Activated CD8-positive, alpha-beta T cell treated with anti-CD3 and anti-CD28 coated beads for 36 hours (primary cell): ENCODE measurements around the gene BTN1A1. TPM values are rescaled to one million over a fixed set of nuclear protein-coding genes. Genes with fewer than 3 reads are reported as not detected.

Experiments used
- ATAC-seq: fragments of 200-7000 bp; cut with Tn5 transposase; one replicate; pipeline ENCODE4 v1.10.0; 2021; ENCODE audit warnings: mild to moderate bottlenecking, moderate library complexity
- CTCF ChIA-PET: fragments of 350-600 bp; sonication (Branson Sonifier 250); formaldehyde crosslinking; loops from one replicate; lab custom pipeline; 2021; ENCODE audit warnings: antibody characterized with exemption; lab: Charles Lee
- POLR2A ChIA-PET: fragments of 350-600 bp; sonication (Branson Sonifier 250); formaldehyde crosslinking; loops from one replicate; lab custom pipeline; 2021; ENCODE audit warnings: antibody characterized with exemption; lab: Charles Lee
- DNase-seq: peaks from one replicate; pipeline ENCODE4 v3.0.0-alpha.2; 2020
- H3K27ac Mint-ChIP-seq: one replicate; pipeline ENCODE4 v1.8.0; 2021; ENCODE audit warnings: mild to moderate bottlenecking, mixed read lengths
- H3K27me3 Mint-ChIP-seq: one replicate; pipeline ENCODE4 v1.8.0; 2021; ENCODE audit warnings: mixed read lengths
- H3K36me3 Mint-ChIP-seq: one replicate; pipeline ENCODE4 v1.8.0; 2021; ENCODE audit warnings: low read depth, mixed read lengths
- H3K4me1 Mint-ChIP-seq: one replicate; pipeline ENCODE4 v1.8.0; 2021; ENCODE audit warnings: low read depth, mixed read lengths
- H3K4me3 Mint-ChIP-seq: one replicate; pipeline ENCODE4 v1.8.0; 2021; ENCODE audit warnings: mild to moderate bottlenecking, moderate library complexity, mixed read lengths
- H3K9me3 Mint-ChIP-seq: one replicate; pipeline ENCODE4 v1.8.0; 2021; ENCODE audit warnings: mixed read lengths
- intact Hi-C: fragments of 100-400 bp; cut with micrococcal nuclease; formaldehyde crosslinking; loops from one replicate; pipeline ENCODE4 v1.10.0; 2022
- total RNA-seq, 2 experiments: library from RNA; stranded (reverse); gene quantifications; one replicate each; pipeline ENCODE4 v1.2.3, GENCODE V29; 2021
- TF ChIP-seq, protein P1 (sequence below): fragments of 200-600 bp; IDR thresholded peaks from one replicate; pipeline ENCODE4 v1.8.0; 2022; ENCODE audit warnings: antibody characterized with exemption, mild to moderate bottlenecking

Gene BTN1A1, protein sequence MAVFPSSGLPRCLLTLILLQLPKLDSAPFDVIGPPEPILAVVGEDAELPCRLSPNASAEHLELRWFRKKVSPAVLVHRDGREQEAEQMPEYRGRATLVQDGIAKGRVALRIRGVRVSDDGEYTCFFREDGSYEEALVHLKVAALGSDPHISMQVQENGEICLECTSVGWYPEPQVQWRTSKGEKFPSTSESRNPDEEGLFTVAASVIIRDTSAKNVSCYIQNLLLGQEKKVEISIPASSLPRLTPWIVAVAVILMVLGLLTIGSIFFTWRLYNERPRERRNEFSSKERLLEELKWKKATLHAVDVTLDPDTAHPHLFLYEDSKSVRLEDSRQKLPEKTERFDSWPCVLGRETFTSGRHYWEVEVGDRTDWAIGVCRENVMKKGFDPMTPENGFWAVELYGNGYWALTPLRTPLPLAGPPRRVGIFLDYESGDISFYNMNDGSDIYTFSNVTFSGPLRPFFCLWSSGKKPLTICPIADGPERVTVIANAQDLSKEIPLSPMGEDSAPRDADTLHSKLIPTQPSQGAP
- under 1 TPM in 1 of 2 experiments, not detected in 1; 0.11 TPM for total RNA-seq

DNA sequence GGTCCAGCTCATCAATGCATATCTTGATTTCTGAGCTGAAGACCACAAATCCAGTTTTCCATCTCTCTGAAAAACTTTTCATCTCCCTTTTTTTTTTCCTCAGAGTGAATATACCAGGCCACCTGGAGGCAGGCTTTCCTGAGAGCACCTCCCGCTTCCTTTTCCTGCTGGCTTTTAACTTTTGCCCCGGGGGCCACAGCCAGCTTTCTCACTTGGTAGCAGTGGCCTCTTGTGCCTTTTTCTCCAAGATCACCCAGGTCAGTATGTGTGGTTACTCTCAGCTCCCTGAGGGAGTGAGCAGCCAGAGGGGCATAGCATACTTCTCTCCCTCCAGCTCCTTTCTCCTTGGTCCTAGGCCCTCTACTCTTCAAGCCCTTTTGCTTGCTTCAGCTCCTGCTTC is at the start of gene BTN1A1:
BTN1A1 (plus strand) TSS at position 202 of the 400 bp plus-strand sequence. CDS start 984 bp downstream, outside the sequence.
- intact Hi-C loops: no loop called here
- Mint-ChIP-seq H3K9me3 (no peaks in the 10 kb centered on the region), H3K27ac (no peak within 1 kb of the TSS), H3K4me3 (peak within 1 kb of the TSS; percentile 70), H3K36me3 (no peaks in the 10 kb centered on the region), H3K4me1 (peaks cover 13% of the 10 kb centered on the region), H3K27me3 (peaks cover 23% of the 10 kb centered on the region)
- ChIA-PET POLR2A (no interaction called here), CTCF (no interaction called here)
- ATAC-seq (no peak), DNase-seq (no peak)
- TF ChIP-seq, protein P1, sequence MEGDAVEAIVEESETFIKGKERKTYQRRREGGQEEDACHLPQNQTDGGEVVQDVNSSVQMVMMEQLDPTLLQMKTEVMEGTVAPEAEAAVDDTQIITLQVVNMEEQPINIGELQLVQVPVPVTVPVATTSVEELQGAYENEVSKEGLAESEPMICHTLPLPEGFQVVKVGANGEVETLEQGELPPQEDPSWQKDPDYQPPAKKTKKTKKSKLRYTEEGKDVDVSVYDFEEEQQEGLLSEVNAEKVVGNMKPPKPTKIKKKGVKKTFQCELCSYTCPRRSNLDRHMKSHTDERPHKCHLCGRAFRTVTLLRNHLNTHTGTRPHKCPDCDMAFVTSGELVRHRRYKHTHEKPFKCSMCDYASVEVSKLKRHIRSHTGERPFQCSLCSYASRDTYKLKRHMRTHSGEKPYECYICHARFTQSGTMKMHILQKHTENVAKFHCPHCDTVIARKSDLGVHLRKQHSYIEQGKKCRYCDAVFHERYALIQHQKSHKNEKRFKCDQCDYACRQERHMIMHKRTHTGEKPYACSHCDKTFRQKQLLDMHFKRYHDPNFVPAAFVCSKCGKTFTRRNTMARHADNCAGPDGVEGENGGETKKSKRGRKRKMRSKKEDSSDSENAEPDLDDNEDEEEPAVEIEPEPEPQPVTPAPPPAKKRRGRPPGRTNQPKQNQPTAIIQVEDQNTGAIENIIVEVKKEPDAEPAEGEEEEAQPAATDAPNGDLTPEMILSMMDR: no peak

DNA sequence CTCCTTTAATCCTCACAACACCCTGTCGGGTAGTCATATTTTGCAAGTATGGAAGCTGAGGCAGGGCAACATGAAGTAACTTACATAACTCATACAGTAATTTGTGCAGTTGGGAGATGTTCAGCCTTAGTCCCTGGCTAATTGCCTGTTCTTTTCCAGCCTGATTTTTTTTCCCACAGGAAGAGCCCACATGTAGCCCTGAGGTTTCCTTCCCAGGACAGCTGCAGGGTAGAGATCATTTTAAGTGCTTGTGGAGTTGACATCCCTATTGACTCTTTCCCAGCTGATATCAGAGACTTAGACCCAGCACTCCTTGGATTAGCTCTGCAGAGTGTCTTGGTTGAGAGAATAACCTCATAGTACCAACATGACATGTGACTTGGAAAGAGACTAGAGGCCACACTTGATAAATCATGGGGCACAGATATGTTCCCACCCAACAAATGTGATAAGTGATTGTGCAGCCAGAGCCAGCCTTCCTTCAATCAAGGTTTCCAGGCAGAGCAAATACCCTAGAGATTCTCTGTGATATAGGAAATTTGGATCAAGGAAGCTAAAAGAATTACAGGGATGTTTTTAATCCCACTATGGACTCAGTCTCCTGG is 47.4 kb upstream of the BTN1A1 start:
- TF ChIP-seq, protein P1: no peak
- DNase-seq (no peak), ATAC-seq (no peak)
- ChIA-PET POLR2A (interaction anchor here (0.6 to 1.2 kb wide), 3 partner anchors 12 to 220 kb away, joined by 3 read pairs; partner anchors contain the start of gene BTN3A3), CTCF (no interaction called here)
- Mint-ChIP-seq H3K9me3 (no peaks in the 10 kb centered on the region), H3K36me3 (peaks cover 30% of the 10 kb centered on the region), H3K4me3 (no peak overlapping the region), H3K4me1 (peaks cover 26% of the 10 kb centered on the region), H3K27ac (peak overlapping the region; percentile 11), H3K27me3 (no peaks in the 10 kb centered on the region)
- intact Hi-C loops: no loop called here

DNA sequence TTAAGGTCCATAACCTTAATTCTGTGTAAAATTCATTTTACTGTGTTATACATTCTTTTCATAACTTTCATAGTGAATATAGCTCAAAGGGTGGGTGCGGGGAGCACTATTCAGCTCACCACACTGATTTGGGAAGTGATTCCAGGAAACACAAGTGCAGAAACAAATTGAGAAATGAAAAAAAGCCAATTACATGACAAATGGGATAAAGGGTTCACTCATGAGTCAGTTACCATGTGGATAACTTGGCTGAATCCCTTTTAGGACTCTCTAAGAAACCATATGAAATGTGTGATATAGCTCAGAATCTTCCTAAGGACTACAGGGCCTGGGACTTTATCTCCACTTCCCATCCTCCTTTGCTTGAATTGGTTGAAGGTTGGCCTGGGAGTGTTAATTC is 45.5 kb upstream of the BTN1A1 start:
- H3K36me3 Mint-ChIP-seq: peaks cover 25% of the 10 kb centered on the region
- ATAC-seq (no peak), DNase-seq (no peak)
- ChIA-PET POLR2A (no interaction called here), CTCF (interaction anchor here (1.1 kb wide), 1 partner anchor 113 kb away, joined by 4 read pairs; no protein-coding TSS in a partner anchor)
- H3K4me3 Mint-ChIP-seq: no peak overlapping the region
- no peaks in the 10 kb centered on the region for H3K27me3 Mint-ChIP-seq
- intact Hi-C loops: no loop called here
- no peaks in the 10 kb centered on the region for H3K9me3 Mint-ChIP-seq
- TF ChIP-seq, protein P1: no peak
- H3K4me1 Mint-ChIP-seq: peaks cover 24% of the 10 kb centered on the region
- H3K27ac Mint-ChIP-seq: no peak overlapping the region

DNA sequence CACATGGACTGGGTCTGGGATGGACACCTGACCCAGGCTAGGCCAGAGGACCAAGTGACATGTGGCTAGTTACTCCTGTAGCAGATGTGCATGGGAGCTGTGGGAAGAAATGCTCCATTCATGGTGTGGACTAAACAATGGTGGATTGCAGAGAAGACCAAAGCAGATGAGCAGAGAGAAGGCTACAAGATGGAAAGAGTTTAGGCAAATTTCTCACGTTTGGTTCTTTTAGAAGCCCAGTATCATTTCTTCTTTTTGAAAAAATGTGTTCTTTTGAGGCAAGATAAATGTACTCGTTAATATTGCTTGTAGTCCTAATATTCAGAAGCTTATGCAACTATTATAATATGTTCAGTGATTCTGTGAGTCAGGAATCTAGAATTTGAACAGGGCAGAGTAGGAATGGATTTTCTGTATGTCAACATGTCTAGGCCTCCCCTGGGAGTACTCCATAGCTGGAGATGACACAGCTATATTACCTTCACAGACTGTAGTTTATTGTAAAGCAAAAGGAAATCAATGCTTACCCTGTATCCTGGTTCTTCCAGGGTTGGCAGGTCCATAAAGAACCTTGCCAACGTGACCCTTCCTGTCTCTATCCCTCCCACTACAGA is 44.6 kb upstream of the BTN1A1 start:
- Mint-ChIP-seq H3K4me1 (peaks cover 31% of the 10 kb centered on the region), H3K9me3 (no peaks in the 10 kb centered on the region), H3K36me3 (peaks cover 26% of the 10 kb centered on the region), H3K27me3 (no peaks in the 10 kb centered on the region), H3K27ac (peak overlapping the region; percentile 16), H3K4me3 (no peak overlapping the region)
- ATAC-seq (no peak), DNase-seq (no peak)
- intact Hi-C loops: no loop called here
- ChIA-PET POLR2A (interaction anchor here (1.2 kb wide), 1 partner anchor 205 kb away, joined by 4 read pairs; a partner anchor contains a TSS), CTCF (interaction anchor here (1.1 kb wide), 1 partner anchor 114 kb away, joined by 4 read pairs; no protein-coding TSS in a partner anchor)
- TF ChIP-seq, protein P1: no peak
